B cell (primary cell): ENCODE measurements around the gene INPP4A.

Experiments used
- CTCF ChIP-seq: fragments of 200-600 bp; IDR thresholded peaks from one replicate; pipeline ENCODE4 v1.8.0; 2022; ENCODE audit warnings: antibody characterized with exemption, mild to moderate bottlenecking
- EZH2 ChIP-seq: IDR thresholded peaks from 2 replicates; pipeline ENCODE4 v1.6.1; 2012; ENCODE audit warnings: borderline replicate concordance, low read depth, mild to moderate bottlenecking, moderate library complexity, low read length; ENCODE audit not compliant: insufficient read depth, poor library complexity, severe bottlenecking

GRCh38 chr2:98489971-98490962 lies 45.6 kb downstream of the INPP4A start:
- TF ChIP-seq CTCF, result no peak
- no peak for TF ChIP-seq EZH2
